CD4-positive, alpha-beta T cell (primary cell): Measurements from ENCODE around the gene RIPOR3. TPM values are rescaled to one million over a fixed set of nuclear protein-coding genes. Genes with fewer than 3 reads are reported as not detected.

ENCODE experiments used
- ATAC-seq: fragments of 200-7000 bp; cut with Tn5 transposase; one replicate; pipeline ENCODE4 v1.10.0; 2022; ENCODE audit warnings: mild to moderate bottlenecking; ENCODE audit not compliant: poor library complexity
- CTCF ChIA-PET: fragments of 350-600 bp; sonication (Branson Sonifier 250); formaldehyde crosslinking; loops from one replicate; lab custom pipeline; 2021; ENCODE audit warnings: antibody characterized with exemption, inconsistent platforms; lab: Charles Lee
- POLR2A ChIA-PET: fragments of 350-600 bp; sonication (Branson Sonifier 250); formaldehyde crosslinking; loops from one replicate; lab custom pipeline; 2021; ENCODE audit warnings: antibody characterized with exemption, inconsistent platforms; lab: Charles Lee
- DNase-seq, 14 experiments: peaks; one replicate each; pipeline ENCODE4 v3.0.0-alpha.2; 2013 to 2020; ENCODE audit warnings: mixed read lengths in 2 of 14
- H3K27ac ChIP-seq, 2 donors: one replicate each; pipeline versions ENCODE4 v1.5.1 to v1.7.0; 2013; ENCODE audit warnings: low read length in 2 of 2, low read depth in 1 of 2, mild to moderate bottlenecking in 1 of 2
- H3K27me3 ChIP-seq, 2 experiments: 1 replicate in 1 of 2; 2 replicates in 1 of 2; pipeline versions ENCODE4 v1.6.1 to v1.7.0; 2013; ENCODE audit warnings: low read length in 2 of 2, control low read depth in 1 of 2, mild to moderate bottlenecking in 1 of 2, moderate library complexity in 1 of 2; ENCODE audit not compliant: insufficient read depth in 2 of 2, control insufficient read depth in 1 of 2
- H3K36me3 ChIP-seq: one replicate; pipeline ENCODE4 v1.6.1; 2013; ENCODE audit warnings: low read length, control low read depth; ENCODE audit not compliant: insufficient read depth
- H3K4me1 ChIP-seq: one replicate; pipeline ENCODE4 v1.6.1; 2013; ENCODE audit warnings: low read length, control low read depth; ENCODE audit not compliant: insufficient read depth
- H3K4me3 ChIP-seq: one replicate; pipeline ENCODE4 v1.5.1; 2013; ENCODE audit warnings: mild to moderate bottlenecking, low read length, moderate library complexity
- H3K9me3 ChIP-seq, 2 experiments: 1 replicate in 1 of 2; 2 replicates in 1 of 2; pipeline versions ENCODE4 v1.6.1 to v1.7.0; 2013; ENCODE audit warnings: low read length in 2 of 2, mild to moderate bottlenecking in 2 of 2, control low read depth in 1 of 2, moderate library complexity in 1 of 2; ENCODE audit not compliant: control insufficient read depth in 1 of 2, insufficient read depth in 1 of 2
- H3K27ac Mint-ChIP-seq: one replicate; pipeline ENCODE4 v1.8.0; 2020; ENCODE audit warnings: mixed read lengths
- H3K27me3 Mint-ChIP-seq: one replicate; pipeline ENCODE4 v1.8.0; 2021; ENCODE audit warnings: mixed read lengths
- H3K36me3 Mint-ChIP-seq: one replicate; pipeline ENCODE4 v1.8.0; 2021; ENCODE audit warnings: low read depth, mixed read lengths
- H3K4me1 Mint-ChIP-seq: one replicate; pipeline ENCODE4 v1.8.0; 2021; ENCODE audit warnings: low read depth, mixed read lengths
- H3K4me3 Mint-ChIP-seq: one replicate; pipeline ENCODE4 v1.8.0; 2020; ENCODE audit warnings: mild to moderate bottlenecking, mixed read lengths
- H3K9me3 Mint-ChIP-seq: one replicate; pipeline ENCODE4 v1.8.0; 2020; ENCODE audit warnings: mixed read lengths
- intact Hi-C, 2 experiments: fragments of 100-400 bp; cut with DNase I in 1 of 2; cut with micrococcal nuclease in 1 of 2; formaldehyde crosslinking; loops; one replicate each; pipeline versions ENCODE4 v1.15.1 to v1.9.0; 2023 to 2025; cut with DNase I, micrococcal nuclease
- total RNA-seq, 174 experiments: library from RNA in 2 of 174; stranded (reverse) in 2 of 174; gene quantifications; one replicate each; pipeline ENCODE4 v1.2.3 and lab custom pipeline; 2021 to 2026
- TF ChIP-seq, protein P1 (sequence below): fragments of 200-600 bp; IDR thresholded peaks from one replicate; pipeline ENCODE4 v1.8.0; 2022; ENCODE audit warnings: antibody characterized with exemption, mild to moderate bottlenecking

RIPOR3 gene
- total RNA-seq, 2 experiments from 2014 or later, result not detected

DNA sequence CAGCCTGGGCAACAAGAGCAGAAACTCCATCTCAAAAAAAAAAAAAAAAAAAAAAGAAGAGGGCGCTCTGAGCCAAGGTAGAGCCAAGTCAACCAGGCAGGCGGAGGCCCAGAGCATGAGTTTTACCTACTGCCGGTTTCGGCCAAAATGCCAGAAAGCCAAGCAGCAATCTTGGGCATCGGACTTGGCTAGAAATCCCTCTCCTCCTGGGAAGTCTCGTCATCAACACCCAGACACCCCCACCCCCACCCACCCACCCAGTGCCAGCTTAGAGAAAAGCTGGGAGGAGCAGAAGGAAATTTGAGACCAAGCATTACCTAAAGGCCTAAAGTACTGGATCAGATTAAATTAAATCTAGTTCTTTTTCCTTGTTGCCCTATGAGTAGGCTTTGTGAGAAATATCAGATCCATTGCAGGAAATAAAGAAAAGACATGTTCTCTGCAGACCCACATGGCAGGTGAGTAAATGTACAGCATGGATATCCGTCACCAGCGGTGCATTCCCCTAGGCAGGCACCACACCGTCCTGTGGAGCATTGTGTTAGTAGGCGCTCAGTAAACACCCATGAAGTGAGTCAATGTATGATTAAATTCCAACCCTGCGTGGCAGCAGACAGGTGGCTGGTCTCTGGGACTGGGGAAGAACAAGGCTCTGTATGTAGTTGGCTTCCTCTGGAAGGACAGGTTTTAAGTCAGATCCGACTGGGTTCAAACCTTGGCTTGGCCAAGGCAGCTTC, 21.0 kb downstream of the RIPOR3 start:
- H3K9me3 ChIP-seq, result no peaks in the 10 kb centered on the region
- POLR2A ChIA-PET, result no interaction called here
- H3K27ac Mint-ChIP-seq, result no peak overlapping the region

DNA sequence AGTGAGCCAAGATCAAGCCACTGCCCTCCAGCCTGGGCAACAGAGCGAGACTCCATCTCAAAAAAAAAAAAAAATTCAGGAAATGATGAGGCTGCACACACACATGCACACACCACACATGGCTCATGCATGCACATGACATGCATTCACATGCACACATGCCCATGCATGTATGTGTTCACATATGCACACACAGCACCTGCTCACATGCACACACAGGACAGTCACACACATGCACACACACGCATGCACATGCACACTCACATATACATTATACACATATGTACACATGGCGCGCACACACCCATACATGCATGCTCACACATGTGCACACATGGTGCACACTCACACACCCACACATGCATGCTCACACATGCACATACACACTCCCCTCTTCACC, 22.5 kb downstream of the RIPOR3 start:
- intact Hi-C loops, result no loop called here
- no peaks in the 10 kb centered on the region for H3K27me3 ChIP-seq
- no peaks in the 10 kb centered on the region for H3K36me3 Mint-ChIP-seq
- peaks cover 4% of the 10 kb centered on the region for H3K27me3 Mint-ChIP-seq
- TF ChIP-seq, protein P1, sequence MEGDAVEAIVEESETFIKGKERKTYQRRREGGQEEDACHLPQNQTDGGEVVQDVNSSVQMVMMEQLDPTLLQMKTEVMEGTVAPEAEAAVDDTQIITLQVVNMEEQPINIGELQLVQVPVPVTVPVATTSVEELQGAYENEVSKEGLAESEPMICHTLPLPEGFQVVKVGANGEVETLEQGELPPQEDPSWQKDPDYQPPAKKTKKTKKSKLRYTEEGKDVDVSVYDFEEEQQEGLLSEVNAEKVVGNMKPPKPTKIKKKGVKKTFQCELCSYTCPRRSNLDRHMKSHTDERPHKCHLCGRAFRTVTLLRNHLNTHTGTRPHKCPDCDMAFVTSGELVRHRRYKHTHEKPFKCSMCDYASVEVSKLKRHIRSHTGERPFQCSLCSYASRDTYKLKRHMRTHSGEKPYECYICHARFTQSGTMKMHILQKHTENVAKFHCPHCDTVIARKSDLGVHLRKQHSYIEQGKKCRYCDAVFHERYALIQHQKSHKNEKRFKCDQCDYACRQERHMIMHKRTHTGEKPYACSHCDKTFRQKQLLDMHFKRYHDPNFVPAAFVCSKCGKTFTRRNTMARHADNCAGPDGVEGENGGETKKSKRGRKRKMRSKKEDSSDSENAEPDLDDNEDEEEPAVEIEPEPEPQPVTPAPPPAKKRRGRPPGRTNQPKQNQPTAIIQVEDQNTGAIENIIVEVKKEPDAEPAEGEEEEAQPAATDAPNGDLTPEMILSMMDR, result no peak
- H3K4me1 Mint-ChIP-seq, result no peaks in the 10 kb centered on the region
- H3K4me3 ChIP-seq, result no peak overlapping the region
- POLR2A ChIA-PET, result no interaction called here
- H3K27ac Mint-ChIP-seq, result no peak overlapping the region
- DNase-seq (no peak), ATAC-seq (no peak)
- H3K4me1 ChIP-seq, result no peaks in the 10 kb centered on the region
- CTCF ChIA-PET, result no interaction called here
- H3K9me3 Mint-ChIP-seq, result no peaks in the 10 kb centered on the region
- no peaks in the 10 kb centered on the region for H3K9me3 ChIP-seq
- H3K4me3 Mint-ChIP-seq, result no peak overlapping the region
- H3K36me3 ChIP-seq, result no peaks in the 10 kb centered on the region
- no peak overlapping the region for H3K27ac ChIP-seq

More for the DNA sequence above, 21.0 kb downstream of the RIPOR3 start:
- no peak overlapping the region for H3K27ac ChIP-seq
- H3K27me3 ChIP-seq, result no peaks in the 10 kb centered on the region
- H3K36me3 ChIP-seq, result no peaks in the 10 kb centered on the region
- Mint-ChIP-seq H3K4me3 (no peak overlapping the region), H3K36me3 (no peaks in the 10 kb centered on the region), H3K9me3 (no peaks in the 10 kb centered on the region), H3K4me1 (no peaks in the 10 kb centered on the region), H3K27me3 (peaks cover 4% of the 10 kb centered on the region)
- TF ChIP-seq, protein P1, result no peak
- intact Hi-C loops, result no loop called here
- no peaks in the 10 kb centered on the region for H3K4me1 ChIP-seq
- DNase-seq (no peak), ATAC-seq (no peak)
- CTCF ChIA-PET, result no interaction called here
- no peak overlapping the region for H3K4me3 ChIP-seq

DNA sequence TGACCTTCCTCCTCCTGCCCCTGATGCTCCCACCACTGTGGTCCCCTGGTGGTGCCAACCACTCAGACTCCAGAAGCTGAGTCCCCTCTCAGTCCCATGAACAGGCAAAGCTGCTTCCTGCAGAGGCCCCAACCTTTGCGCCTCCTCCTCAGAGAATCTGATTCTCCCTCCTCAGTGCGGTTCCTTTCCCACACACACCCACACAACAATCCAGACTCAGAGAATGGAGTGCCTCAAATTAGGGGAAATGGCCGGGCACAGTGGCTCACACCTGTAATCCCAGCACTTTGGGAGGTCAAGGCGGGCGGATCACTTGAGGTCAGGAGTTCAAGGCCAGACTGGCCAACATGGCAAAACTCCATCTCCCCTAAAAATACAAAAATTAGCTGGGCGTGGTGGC, 23.0 kb downstream of the RIPOR3 start:
- ChIA-PET CTCF (no interaction called here), POLR2A (no interaction called here)
- DNase-seq, result no peak
- H3K4me1 ChIP-seq, result no peaks in the 10 kb centered on the region
- peaks cover 7% of the 10 kb centered on the region for H3K27me3 Mint-ChIP-seq
- no peaks in the 10 kb centered on the region for H3K4me1 Mint-ChIP-seq
- no peak overlapping the region for H3K27ac Mint-ChIP-seq
- no peaks in the 10 kb centered on the region for H3K36me3 Mint-ChIP-seq
- H3K27me3 ChIP-seq, result no peaks in the 10 kb centered on the region
- H3K4me3 ChIP-seq, result no peak overlapping the region
- H3K27ac ChIP-seq, result no peak overlapping the region
- no peak overlapping the region for H3K4me3 Mint-ChIP-seq
- no peak for ATAC-seq
- no peaks in the 10 kb centered on the region for H3K36me3 ChIP-seq
- intact Hi-C loops, result no loop called here
- no peaks in the 10 kb centered on the region for H3K9me3 ChIP-seq
- H3K9me3 Mint-ChIP-seq, result no peaks in the 10 kb centered on the region
- TF ChIP-seq, protein P1, result no peak
